ENCODE results near the gene CACNA1S. TPM values are rescaled to one million over a fixed set of nuclear protein-coding genes. Genes with fewer than 3 reads are reported as not detected.

CACNA1S gene
- polyA plus RNA-seq, 1 experiment: not detected

DNA sequence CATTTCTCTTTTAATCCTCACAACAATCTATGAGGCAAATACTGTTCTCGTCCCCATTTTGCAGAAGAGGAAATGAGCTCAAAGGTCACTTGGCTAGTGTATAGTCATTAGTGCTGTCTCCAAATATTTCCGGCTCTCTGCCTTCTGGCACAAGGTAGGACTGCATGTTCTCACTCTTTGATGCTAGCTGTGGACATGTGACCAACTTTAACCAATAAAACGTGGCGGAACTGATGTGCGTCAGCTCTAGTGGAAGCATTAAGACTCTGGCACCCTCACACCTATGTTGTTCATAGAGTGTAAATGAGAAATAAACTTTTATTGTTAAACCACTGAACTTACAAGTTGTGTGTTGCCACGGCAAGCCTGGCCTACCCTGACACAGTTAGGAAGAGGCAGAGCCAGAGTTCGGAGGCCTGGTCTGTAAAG, 83.8 kb downstream of the CACNA1S start:
- POLR2A ChIA-PET: no interaction called here
- no peaks in the 10 kb centered on the region for H3K36me3 ChIP-seq (ENCODE audit: control insufficient read depth, insufficient read depth, low read length)
- no peak overlapping the region for H3K4me3 ChIP-seq (ENCODE audit: low read depth, low read length)
- CTCF ChIA-PET: interaction anchor here (0.6 to 0.7 kb wide), 2 partner anchors 124 to 406 kb away, joined by 3 read pairs; no protein-coding TSS in a partner anchor
- no peak for DNase-seq (ENCODE audit: low read depth)
- TF ChIP-seq CTCF (IDR thresholded peaks at IDR 0.05; ENCODE audit: insufficient read depth, low read depth, low read length): no peak
- H3K27me3 ChIP-seq (ENCODE audit: control insufficient read depth, insufficient read depth, low read length): peaks cover 4% of the 10 kb centered on the region; the same call in 1 of the 2 replicates

DNA sequence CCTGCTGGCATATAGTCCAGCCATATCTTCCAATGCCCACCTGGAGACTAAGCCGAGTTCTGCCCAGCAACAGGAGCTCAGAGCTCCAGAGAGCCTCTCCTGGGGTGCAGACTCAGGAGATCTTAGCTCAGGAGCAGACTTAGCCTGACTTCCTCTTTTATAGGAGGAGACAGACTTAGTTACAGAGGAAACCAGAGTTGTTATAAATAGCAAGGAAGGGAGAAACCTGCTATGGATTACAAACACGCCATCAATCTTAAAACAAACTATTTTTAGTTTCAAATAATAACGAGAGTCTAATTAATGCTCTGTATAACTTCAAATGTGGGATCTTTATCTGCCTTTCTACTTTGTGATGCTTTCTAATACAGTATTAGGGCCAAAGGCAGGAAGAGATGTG, 85.4 kb downstream of the CACNA1S start:
- TF ChIP-seq CTCF (IDR thresholded peaks at IDR 0.05; ENCODE audit: insufficient read depth, low read depth, low read length): no peak
- peaks cover 16% of the 10 kb centered on the region for H3K27me3 ChIP-seq (ENCODE audit: control insufficient read depth, insufficient read depth, low read length)
- H3K36me3 ChIP-seq (ENCODE audit: control insufficient read depth, insufficient read depth, low read length): no peaks in the 10 kb centered on the region
- no peak for DNase-seq (ENCODE audit: low read depth)
- ChIA-PET POLR2A (no interaction called here), CTCF (interaction anchor here (1.6 to 3.0 kb wide), 4 partner anchors 10 to 55 kb away, joined by 3 to 22 read pairs (median 4); no protein-coding TSS in a partner anchor)
- no peak overlapping the region for H3K4me3 ChIP-seq (ENCODE audit: low read depth, low read length)

- TF ChIP-seq CTCF (IDR thresholded peaks at IDR 0.05; ENCODE audit: insufficient read depth, low read depth, low read length): no peak
- DNase-seq (ENCODE audit: low read depth): no peak
- H3K27me3 ChIP-seq (ENCODE audit: control insufficient read depth, insufficient read depth, low read length): peaks cover 20% of the 10 kb centered on the region
- CTCF ChIA-PET: interaction anchor here (1.0 to 3.0 kb wide), 8 partner anchors 9 to 55 kb away, joined by 3 to 22 read pairs (median 4); no protein-coding TSS in a partner anchor
- H3K4me3 ChIP-seq (ENCODE audit: low read depth, low read length): no peak overlapping the region
- H3K36me3 ChIP-seq (ENCODE audit: control insufficient read depth, insufficient read depth, low read length): no peaks in the 10 kb centered on the region
- POLR2A ChIA-PET: no interaction called here
These were observed 86.0 kb downstream of the CACNA1S start for GRCh38 chr1:201026234-201026633.

DNA sequence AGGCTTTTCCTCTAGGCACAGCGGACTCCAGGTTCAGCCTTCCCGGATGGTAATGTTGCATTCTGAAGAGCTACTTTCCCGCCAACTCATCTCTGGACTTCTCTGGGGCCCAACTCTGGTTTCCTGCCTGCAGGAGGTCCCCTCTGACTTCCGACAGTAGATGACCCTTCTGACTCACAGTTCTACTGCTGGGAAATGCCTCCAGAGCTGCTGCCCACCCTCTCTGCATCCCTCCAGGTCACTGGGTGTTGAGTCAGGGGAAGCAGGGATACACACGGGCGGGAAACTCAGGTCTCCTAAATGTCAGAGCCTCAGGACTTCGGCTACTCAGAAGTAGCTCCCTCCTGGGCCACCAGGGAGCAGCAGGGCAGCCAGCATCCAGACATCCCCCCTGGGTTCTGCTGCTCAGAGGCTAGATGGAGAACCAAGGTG, 86.6 kb downstream of the CACNA1S start:
- TF ChIP-seq CTCF (IDR thresholded peaks at IDR 0.05; ENCODE audit: insufficient read depth, low read depth, low read length): peak; percentile 27
- POLR2A ChIA-PET: no interaction called here
- H3K27me3 ChIP-seq (ENCODE audit: control insufficient read depth, insufficient read depth, low read length): peaks cover 19% of the 10 kb centered on the region
- DNase-seq (ENCODE audit: low read depth): no peak
- no peak overlapping the region for H3K4me3 ChIP-seq (ENCODE audit: low read depth, low read length)
- no peaks in the 10 kb centered on the region for H3K36me3 ChIP-seq (ENCODE audit: control insufficient read depth, insufficient read depth, low read length)
- CTCF ChIA-PET: interaction anchor here (0.8 to 3.0 kb wide), 8 partner anchors 8 to 26 kb away, joined by 3 to 22 read pairs (median 4); no protein-coding TSS in a partner anchor

- Histone ChIP-seq H3K27me3 (ENCODE audit: control insufficient read depth, insufficient read depth, low read length) (peaks cover 19% of the 10 kb centered on the region), H3K36me3 (ENCODE audit: control insufficient read depth, insufficient read depth, low read length) (no peaks in the 10 kb centered on the region), H3K4me3 (ENCODE audit: low read depth, low read length) (no peak overlapping the region)
- CTCF ChIA-PET: interaction anchor here (1.1 to 3.0 kb wide), 6 partner anchors 8 to 52 kb away, joined by 3 to 22 read pairs (median 4); no protein-coding TSS in a partner anchor
- TF ChIP-seq CTCF (IDR thresholded peaks at IDR 0.05; ENCODE audit: insufficient read depth, low read depth, low read length): no peak
- DNase-seq (ENCODE audit: low read depth): no peak
- POLR2A ChIA-PET: no interaction called here
These were observed 87.6 kb downstream of the CACNA1S start for GRCh38 chr1:201024625-201024998.

Data from BJ (cell line).